SK-N-SH treated with all-trans-retinoic acid at 6 μM for 48 hours (cell line): ENCODE results near the gene TMSB15B.
"Not testable (repeated sequence)": the region's sequence is repeated elsewhere in the genome, so short reads cannot be mapped to it uniquely, and the experiment has no call there.

Experiments used
- PATZ1 ChIP-seq: fragments of 250-450 bp; sonication (Bioruptor Pico); IDR thresholded peaks from 2 replicates; pipeline ENCODE4 v1.8.0; 2020; ENCODE audit warnings: mild to moderate bottlenecking, moderate library complexity, borderline replicate concordance
- ZFP30 ChIP-seq: fragments of 450-650 bp; formaldehyde crosslinking; IDR thresholded peaks from 2 replicates; pipeline ENCODE4 v1.5.0; 2022; ENCODE audit warnings: mild to moderate bottlenecking, moderate library complexity

DNA sequence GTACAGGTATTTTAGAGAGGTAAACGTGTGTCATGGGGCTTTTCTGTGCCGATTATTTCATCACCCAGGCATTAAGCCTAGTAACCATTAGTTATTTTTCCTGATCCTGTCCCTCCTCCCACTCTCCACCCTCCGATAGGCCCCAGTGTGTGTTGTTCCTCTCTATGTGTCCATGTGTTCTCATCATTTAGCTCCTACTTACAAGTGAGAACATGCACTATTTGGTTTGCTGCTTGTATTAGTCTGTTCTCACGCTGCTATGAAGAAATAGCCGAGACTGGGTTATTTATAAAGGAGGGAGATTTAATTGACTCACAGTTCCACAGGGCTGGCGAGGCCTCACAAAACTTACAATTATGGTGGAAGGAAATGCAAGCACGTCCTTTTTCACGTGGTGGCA lies 53.1 kb downstream of the TMSB15B start:
- TF ChIP-seq PATZ1, ZFP30 (CRISPR knock-in tag): not testable (repeated sequence)
